Measurements from ENCODE around the gene STK38. TPM values are rescaled to one million over a fixed set of nuclear protein-coding genes. Genes with fewer than 3 reads are reported as not detected.

Gene STK38
- total and polyA plus RNA-seq, 2 of the 13 experiments (the other 11 are each of a cell fraction or from before 2014, with no cell fraction given): 10.3 to 20.7 TPM

- TF ChIP-seq MAZ (IDR thresholded peaks at IDR 0.05; ENCODE audit: borderline replicate concordance, low read depth, low read length): peak; percentile 50; the same call in 1 of the 2 replicates
- TF ChIP-seq MAZ (CRISPR knock-in tag; IDR thresholded peaks at IDR 0.05; ENCODE audit: low read depth): peak; percentile 95
- TF ChIP-seq ZNF460 (CRISPR knock-in tag; IDR thresholded peaks at IDR 0.05; ENCODE audit: borderline replicate concordance): no peak
- TF ChIP-seq ELK4 (CRISPR knock-in tag; IDR thresholded peaks at IDR 0.05; ENCODE audit: borderline replicate concordance): no peak
- no peak for TF ChIP-seq NBN (conservative IDR thresholded peaks at IDR 0.05)
- TF ChIP-seq CREM (IDR thresholded peaks at IDR 0.05): no peak
- TF ChIP-seq CREM (CRISPR knock-in tag; IDR thresholded peaks at IDR 0.05): no peak
- TF ChIP-seq ESRRA (CRISPR knock-in tag; IDR thresholded peaks at IDR 0.05; ENCODE audit: low read depth): peak; percentile 48; the same call in 1 of the 2 replicates
- TF ChIP-seq CENPT (CRISPR knock-in tag; IDR thresholded peaks at IDR 0.05; ENCODE audit: low read depth): peak; percentile 57; the same call in 1 of the 2 replicates
- TF ChIP-seq ISX (CRISPR knock-in tag; conservative IDR thresholded peaks at IDR 0.05): no peak
- peak; percentile 32; the same call in 1 of the 2 replicates for TF ChIP-seq HBP1 (CRISPR knock-in tag; IDR thresholded peaks at IDR 0.05; ENCODE audit: low read depth)
- TF ChIP-seq JARID2 (CRISPR knock-in tag; IDR thresholded peaks at IDR 0.05; ENCODE audit: insufficient replicate concordance): no peak
- peak; percentile 91 for TF ChIP-seq ARID4A (CRISPR knock-in tag; IDR thresholded peaks at IDR 0.05; ENCODE audit: borderline replicate concordance)
- no peak for TF ChIP-seq HNRNPH1 (optimal IDR thresholded peaks at IDR 0.05; ENCODE audit: low read depth, low read length)
- 0 out of 2 replicates have a peak, but pooled peaks have one; percentile 70 for TF ChIP-seq TBP (CRISPR knock-in tag; IDR thresholded peaks at IDR 0.05)
- peak; percentile 86 for TF ChIP-seq TAF1 (CRISPR knock-in tag; IDR thresholded peaks at IDR 0.05)
- 0 out of 2 replicates have a peak, but pooled peaks have one; percentile 17 for TF ChIP-seq RNF2 (conservative IDR thresholded peaks at IDR 0.05; ENCODE audit: low read depth)
- no peak for TF ChIP-seq ZFP36L1 (CRISPR knock-in tag; IDR thresholded peaks at IDR 0.05)
- no peak for TF ChIP-seq ZKSCAN1 (IDR thresholded peaks at IDR 0.05; ENCODE audit: low read length)
- peak; percentile 91 for TF ChIP-seq HDAC1 (CRISPR knock-in tag; IDR thresholded peaks at IDR 0.05)
- no peak for TF ChIP-seq ADNP (CRISPR knock-in tag; IDR thresholded peaks at IDR 0.05)
- no peak for TF ChIP-seq POLR2AphosphoS2 (IDR thresholded peaks at IDR 0.05; ENCODE audit: low read depth, low read length)
- TF ChIP-seq TOPORS (CRISPR knock-in tag; IDR thresholded peaks at IDR 0.05): no peak
- no peak for TF ChIP-seq ZNF724P (CRISPR knock-in tag; IDR thresholded peaks at IDR 0.05; ENCODE audit: borderline replicate concordance)
- TF ChIP-seq ZNF260 (CRISPR knock-in tag; IDR thresholded peaks at IDR 0.05; ENCODE audit: borderline replicate concordance, low read depth): no peak
- no peak for TF ChIP-seq ZNF296 (CRISPR knock-in tag; conservative IDR thresholded peaks at IDR 0.05)
Measured at GRCh38 chr6:36546920-36547645, at the start of gene STK38 (continued).
